H9 (cell line): ENCODE data around the gene BBX. TPM values are rescaled to one million over a fixed set of nuclear protein-coding genes. Genes with fewer than 3 reads are reported as not detected.

Experiments used
- DNase-seq: peaks from one replicate; pipeline ENCODE4 v3.0.0-alpha.2; 2017
- H2AFZ ChIP-seq: one replicate; pipeline ENCODE4 v1.6.1; 2013; ENCODE audit warnings: mild to moderate bottlenecking, low read length, control low read depth, moderate library complexity
- H2AK5ac ChIP-seq: 2 replicates; pipeline ENCODE4 v1.6.1; 2013; ENCODE audit warnings: low read length, control low read depth, mixed read lengths; ENCODE audit not compliant: insufficient read length
- H2BK120ac ChIP-seq: one replicate; pipeline ENCODE4 v1.6.1; 2013; ENCODE audit warnings: low read depth, mild to moderate bottlenecking, low read length, control low read depth, inconsistent platforms; ENCODE audit not compliant: poor library complexity, severe bottlenecking
- H2BK12ac ChIP-seq: 2 replicates; pipeline ENCODE4 v1.6.1; 2013; ENCODE audit warnings: low read length, control low read depth, mixed read lengths, low read depth; ENCODE audit not compliant: insufficient read length
- H2BK15ac ChIP-seq: 2 replicates; pipeline ENCODE4 v1.6.1; 2013; ENCODE audit warnings: low read depth, low read length, control low read depth
- H2BK20ac ChIP-seq: one replicate; pipeline ENCODE4 v1.6.1; 2013; ENCODE audit warnings: low read depth, mild to moderate bottlenecking, low read length, control low read depth, inconsistent platforms; ENCODE audit not compliant: poor library complexity, severe bottlenecking
- H2BK5ac ChIP-seq: 2 replicates; pipeline ENCODE4 v1.6.1; 2013; ENCODE audit warnings: low read length, control low read depth, mixed read lengths; ENCODE audit not compliant: insufficient read length
- H3K14ac ChIP-seq: 2 replicates; pipeline ENCODE4 v1.6.1; 2013; ENCODE audit warnings: low read length, control low read depth; ENCODE audit not compliant: insufficient read depth
- H3K18ac ChIP-seq: 2 replicates; pipeline ENCODE4 v1.6.1; 2013; ENCODE audit warnings: low read depth, mild to moderate bottlenecking, mixed read lengths, low read length, control low read depth; ENCODE audit not compliant: insufficient read length
- H3K23ac ChIP-seq: 2 replicates; pipeline ENCODE4 v1.6.1; 2013; ENCODE audit warnings: low read length, control low read depth, mixed read lengths, low read depth; ENCODE audit not compliant: insufficient read length
- H3K23me2 ChIP-seq: 2 replicates; pipeline ENCODE4 v1.6.1; 2013; ENCODE audit warnings: low read depth, mild to moderate bottlenecking, mixed read lengths, low read length, control low read depth; ENCODE audit not compliant: insufficient read length, poor library complexity, severe bottlenecking
- H3K27ac ChIP-seq: 2 replicates; pipeline ENCODE4 v1.5.1; 2013; ENCODE audit warnings: low read length, control low read depth, mixed read lengths, low read depth; ENCODE audit not compliant: insufficient read length
- H3K27me3 ChIP-seq: 2 replicates; pipeline ENCODE4 v1.6.1; 2013; ENCODE audit warnings: low read length, control low read depth, inconsistent platforms; ENCODE audit not compliant: insufficient read depth
- H3K4ac ChIP-seq: 2 replicates; pipeline ENCODE4 v1.6.1; 2013; ENCODE audit warnings: low read depth, mild to moderate bottlenecking, control low read depth, inconsistent platforms, low read length, moderate library complexity
- H3K4me1 ChIP-seq: 2 replicates; pipeline ENCODE4 v1.6.1; 2013; ENCODE audit warnings: low read length, control low read depth, inconsistent platforms; ENCODE audit not compliant: insufficient read depth
- H3K4me2 ChIP-seq: 2 replicates; pipeline ENCODE4 v1.6.1; 2013; ENCODE audit warnings: low read length, control low read depth, mixed read lengths; ENCODE audit not compliant: insufficient read length, insufficient read depth
- H3K56ac ChIP-seq: 2 replicates; pipeline ENCODE4 v1.6.1; 2013; ENCODE audit warnings: low read depth, mild to moderate bottlenecking, mixed read lengths, low read length, control low read depth; ENCODE audit not compliant: insufficient read length
- H3K79me1 ChIP-seq: 2 replicates; pipeline ENCODE4 v1.6.1; 2013; ENCODE audit warnings: low read depth, mild to moderate bottlenecking, moderate library complexity, low read length, control low read depth, inconsistent platforms; ENCODE audit not compliant: insufficient read depth, poor library complexity, severe bottlenecking
- H3K79me2 ChIP-seq: 2 replicates; pipeline ENCODE4 v1.6.1; 2013; ENCODE audit warnings: low read length, control low read depth, inconsistent platforms; ENCODE audit not compliant: insufficient read depth
- H3K9ac ChIP-seq: 2 replicates; pipeline ENCODE4 v1.6.1; 2013; ENCODE audit warnings: low read length, control low read depth, mixed read lengths; ENCODE audit not compliant: insufficient read length; ENCODE audit errors: extremely low read depth
- H3K9me3 ChIP-seq: one replicate; pipeline ENCODE4 v1.6.1; 2013; ENCODE audit warnings: low read depth, low read length, inconsistent platforms; ENCODE audit not compliant: control insufficient read depth
- H3T11ph ChIP-seq: one replicate; pipeline ENCODE4 v1.6.1; 2013; ENCODE audit warnings: mild to moderate bottlenecking, low read length, control low read depth, inconsistent platforms
- H4K20me1 ChIP-seq: one replicate; pipeline ENCODE4 v1.6.1; 2013; ENCODE audit not compliant: control insufficient read depth, insufficient read length, insufficient read depth
- H4K5ac ChIP-seq: 2 replicates; pipeline ENCODE4 v1.6.1; 2013; ENCODE audit warnings: low read depth, mild to moderate bottlenecking, mixed read lengths, low read length, control low read depth; ENCODE audit not compliant: insufficient read length
- H4K8ac ChIP-seq: replicated peaks from 2 replicates; pipeline ENCODE4 v1.6.1; 2013; ENCODE audit warnings: low read length, control low read depth, mixed read lengths, low read depth; ENCODE audit not compliant: insufficient read length
- H4K91ac ChIP-seq: 2 replicates; pipeline ENCODE4 v1.6.1; 2013; ENCODE audit warnings: low read depth, mild to moderate bottlenecking, moderate library complexity, mixed read lengths, low read length, control low read depth; ENCODE audit not compliant: insufficient read length
- H3K27ac Mint-ChIP-seq, 3 experiments: 2 replicates in 2 of 3; 3 replicates in 1 of 3; pipeline ENCODE4 v1.8.0; 2020 to 2021; ENCODE audit warnings: mixed read lengths in 3 of 3, mild to moderate bottlenecking in 1 of 3, moderate library complexity in 1 of 3
- H3K27me3 Mint-ChIP-seq: 2 replicates; pipeline ENCODE4 v1.8.0; 2021; ENCODE audit warnings: low read depth, mild to moderate bottlenecking, moderate library complexity, mixed read lengths
- H3K36me3 Mint-ChIP-seq, 3 experiments: 2 replicates in 2 of 3; 3 replicates in 1 of 3; pipeline ENCODE4 v1.8.0; 2020 to 2021; ENCODE audit warnings: low read depth in 3 of 3, mixed read lengths in 3 of 3; ENCODE audit not compliant: insufficient read depth in 1 of 3
- H3K4me1 Mint-ChIP-seq, 2 experiments: 2 replicates each; pipeline ENCODE4 v1.8.0; 2020; ENCODE audit warnings: mixed read lengths in 2 of 2
- H3K4me3 Mint-ChIP-seq, 2 experiments: 2 replicates in 1 of 2; 3 replicates in 1 of 2; pipeline ENCODE4 v1.8.0; 2020 to 2021; ENCODE audit warnings: mild to moderate bottlenecking in 2 of 2, mixed read lengths in 2 of 2, moderate library complexity in 1 of 2
- H3K9me3 Mint-ChIP-seq, 2 experiments: 2 replicates in 1 of 2; 3 replicates in 1 of 2; pipeline ENCODE4 v1.8.0; 2020; ENCODE audit warnings: mild to moderate bottlenecking in 2 of 2, mixed read lengths in 2 of 2, moderate library complexity in 1 of 2
- CTCF ChIP-seq: fragments of 200-600 bp; sonication (generic); conservative IDR thresholded peaks from 3 replicates; pipeline ENCODE4 v1.8.0; 2021; ENCODE audit warnings: antibody characterized with exemption, mild to moderate bottlenecking
- total RNA-seq: library from RNA; stranded (reverse); gene quantifications from 2 replicates; pipeline ENCODE4 v1.2.1, GENCODE V29; 2021

The BBX gene
- total RNA-seq, 1 experiment from 2014 or later, result 34.8 TPM

- Histone ChIP-seq H3K18ac (no peak overlapping the region), H3K23ac (no peak overlapping the region), H4K5ac (no peak overlapping the region), H2AFZ (no peak overlapping the region), H2BK5ac (no peak overlapping the region), H3K79me1 (no peaks in the 10 kb centered on the region), H3K9ac (no peak overlapping the region), H2BK20ac (no peak overlapping the region), H3K4ac (no peak overlapping the region), H3K4me1 (peaks cover 5% of the 10 kb centered on the region; the same call in 1 of the 2 replicates), H3K4me2 (no peak overlapping the region), H3K23me2 (no peaks in the 10 kb centered on the region), H2AK5ac (no peak overlapping the region), H3K27me3 (no peaks in the 10 kb centered on the region), H4K91ac (no peak overlapping the region), H3T11ph (no peak overlapping the region), H3K27ac (no peak overlapping the region), H2BK15ac (no peak overlapping the region), H4K20me1 (no peaks in the 10 kb centered on the region), H2BK12ac (no peak overlapping the region), H3K56ac (no peak overlapping the region), H3K14ac (no peak overlapping the region), H2BK120ac (no peak overlapping the region), H3K79me2 (no peaks in the 10 kb centered on the region), H4K8ac (no peak overlapping the region), H3K9me3 (no peaks in the 10 kb centered on the region)
- peaks cover 18 to 26% of the 10 kb centered on the region in 2 experiments for H3K4me1 Mint-ChIP-seq
- DNase-seq, result no peak
- peaks cover 2% of the 10 kb centered on the region; the same call in 1 of the 2 replicates for H3K27me3 Mint-ChIP-seq
- H3K4me3 Mint-ChIP-seq, result no peak overlapping the region
- peaks cover 6 to 47% (median 18%) of the 10 kb centered on the region in 3 experiments for H3K36me3 Mint-ChIP-seq
- peaks cover 28 to 33% of the 10 kb centered on the region in 2 experiments for H3K9me3 Mint-ChIP-seq
- peak overlapping the region in 2 of 3 experiments; percentile 19 to 51; a peak in 3 of 7 replicates for H3K27ac Mint-ChIP-seq
- no peak for TF ChIP-seq CTCF
Observed at GRCh38 chr3:107476462-107476861, 46.3 kb upstream of the BBX start.
